Mesenchymal stem cell (in vitro differentiated cells and primary cell): ENCODE data around the gene TAS2R41.

ENCODE experiments used
- DNase-seq: peaks from one replicate; pipeline ENCODE4 v3.0.0-alpha.2; 2013
- H2AFZ ChIP-seq: one replicate; pipeline ENCODE4 v1.6.1; 2013; ENCODE audit warnings: low read depth, mild to moderate bottlenecking, control low read depth, inconsistent platforms, low read length, moderate library complexity
- H2AK5ac ChIP-seq: 2 replicates; pipeline ENCODE4 v1.6.1; 2013; ENCODE audit warnings: low read length, moderate library complexity, mild to moderate bottlenecking, inconsistent platforms; ENCODE audit not compliant: severe bottlenecking
- H2BK120ac ChIP-seq: one replicate; pipeline ENCODE4 v1.6.1; 2013; ENCODE audit warnings: low read depth, mild to moderate bottlenecking, inconsistent platforms, low read length, moderate library complexity
- H2BK12ac ChIP-seq, 2 experiments: one replicate each; pipeline ENCODE4 v1.6.1; 2013; ENCODE audit warnings: inconsistent platforms in 2 of 2, low read length in 2 of 2, mild to moderate bottlenecking in 2 of 2, moderate library complexity in 2 of 2, control low read depth in 1 of 2
- H2BK15ac ChIP-seq: one replicate; pipeline ENCODE4 v1.6.1; 2013; ENCODE audit warnings: mild to moderate bottlenecking, low read depth, inconsistent platforms; ENCODE audit not compliant: poor library complexity, severe bottlenecking
- H2BK5ac ChIP-seq: 2 replicates; pipeline ENCODE4 v1.6.1; 2013; ENCODE audit warnings: low read depth, mild to moderate bottlenecking, low read length, control low read depth, inconsistent platforms; ENCODE audit not compliant: poor library complexity, severe bottlenecking
- H3K14ac ChIP-seq, 2 experiments: one replicate each; pipeline ENCODE4 v1.6.1; 2013; ENCODE audit warnings: inconsistent platforms in 2 of 2, low read length in 2 of 2, control low read depth in 1 of 2, mild to moderate bottlenecking in 1 of 2, moderate library complexity in 1 of 2
- H3K18ac ChIP-seq, 2 experiments: one replicate each; pipeline ENCODE4 v1.6.1; 2013; ENCODE audit warnings: inconsistent platforms in 2 of 2, low read length in 2 of 2, control low read depth in 1 of 2, low read depth in 1 of 2, mild to moderate bottlenecking in 1 of 2
- H3K23ac ChIP-seq, 2 experiments: one replicate each; pipeline ENCODE4 v1.6.1; 2013; ENCODE audit warnings: inconsistent platforms in 2 of 2, low read length in 2 of 2, mild to moderate bottlenecking in 2 of 2, moderate library complexity in 2 of 2, control low read depth in 1 of 2
- H3K27ac ChIP-seq: 2 replicates; pipeline ENCODE4 v1.5.1; 2013; ENCODE audit warnings: mild to moderate bottlenecking, moderate library complexity, low read length, control low read depth, inconsistent platforms; ENCODE audit not compliant: poor library complexity, severe bottlenecking
- H3K27me3 ChIP-seq, 2 experiments: 2 replicates each; pipeline versions ENCODE4 v1.6.1 to v1.7.0; 2013; ENCODE audit warnings: low read length in 2 of 2, mild to moderate bottlenecking in 2 of 2, moderate library complexity in 2 of 2, control low read depth in 1 of 2, inconsistent platforms in 1 of 2; ENCODE audit not compliant: control insufficient read depth in 1 of 2, insufficient read depth in 1 of 2
- H3K36me3 ChIP-seq, 2 experiments: 2 replicates each; pipeline versions ENCODE4 v1.6.1 to v1.7.0; 2013; ENCODE audit warnings: low read length in 2 of 2, control low read depth in 1 of 2, inconsistent platforms in 1 of 2, low read depth in 1 of 2, mild to moderate bottlenecking in 1 of 2; ENCODE audit not compliant: insufficient read depth in 2 of 2, control insufficient read depth in 1 of 2
- H3K4ac ChIP-seq, 2 experiments: one replicate each; pipeline ENCODE4 v1.6.1; 2013; ENCODE audit warnings: inconsistent platforms in 2 of 2, low read length in 2 of 2, mild to moderate bottlenecking in 2 of 2, moderate library complexity in 2 of 2, control low read depth in 1 of 2, low read depth in 1 of 2
- H3K4me1 ChIP-seq: 2 replicates; pipeline ENCODE4 v1.6.1; 2013; ENCODE audit warnings: low read depth, low read length, control low read depth; ENCODE audit not compliant: control insufficient read depth, insufficient read depth
- H3K4me2 ChIP-seq: 2 replicates; pipeline ENCODE4 v1.6.1; 2013; ENCODE audit warnings: low read length, mild to moderate bottlenecking, inconsistent platforms; ENCODE audit not compliant: poor library complexity, severe bottlenecking
- H3K4me3 ChIP-seq, 2 experiments: 2 replicates each; pipeline versions ENCODE4 v1.5.1 to v1.7.0; 2013; ENCODE audit warnings: low read length in 2 of 2, mild to moderate bottlenecking in 2 of 2, control low read depth in 1 of 2, low read depth in 1 of 2; ENCODE audit not compliant: insufficient read depth in 1 of 2
- H3K79me1 ChIP-seq: replicated peaks from 2 replicates; pipeline ENCODE4 v1.6.1; 2013; ENCODE audit warnings: mild to moderate bottlenecking, control low read depth, low read length, inconsistent platforms; ENCODE audit not compliant: poor library complexity, severe bottlenecking
- H3K9ac ChIP-seq: 2 replicates; pipeline ENCODE4 v1.7.0; 2013; ENCODE audit warnings: mild to moderate bottlenecking, low read length, moderate library complexity
- H3K9me3 ChIP-seq: 2 replicates; pipeline ENCODE4 v1.7.0; 2013; ENCODE audit warnings: mild to moderate bottlenecking, low read length; ENCODE audit not compliant: control insufficient read depth
- H4K8ac ChIP-seq: one replicate; pipeline ENCODE4 v1.6.1; 2013; ENCODE audit warnings: inconsistent platforms, mild to moderate bottlenecking, low read length, moderate library complexity
- H4K91ac ChIP-seq: one replicate; pipeline ENCODE4 v1.6.1; 2013; ENCODE audit warnings: mild to moderate bottlenecking, low read length, inconsistent platforms
- WGBS: methylation state at CpG from one replicate; pipeline ENCODE4 v1.1.7; 2013; ENCODE audit warnings: mixed read lengths; 5-methylcytosine and 5-hydroxymethylcytosine counted together

The TAS2R41 gene

DNA sequence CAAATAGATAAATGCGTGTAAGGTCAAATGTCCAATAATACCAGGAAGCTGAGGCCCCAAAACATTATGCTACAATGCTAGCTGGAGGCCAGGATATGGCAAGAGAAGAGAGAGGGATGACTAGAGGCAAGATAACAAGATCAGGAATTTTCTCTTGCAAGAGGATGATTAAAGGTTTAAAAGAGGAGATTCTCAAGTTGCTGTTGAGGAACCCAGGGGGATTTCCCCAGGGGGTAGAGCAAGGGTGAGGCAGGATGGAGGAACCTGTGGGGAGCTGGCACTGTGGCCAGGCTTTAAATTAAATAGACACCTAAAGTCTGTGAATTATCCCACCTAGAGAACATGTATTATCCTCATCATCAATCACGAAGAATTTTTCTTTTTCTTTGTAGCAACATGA is 37.8 kb upstream of the TAS2R41 start:
- H3K4me1 ChIP-seq, result no peaks in the 10 kb centered on the region
- H2BK15ac ChIP-seq, result no peak overlapping the region
- H3K9me3 ChIP-seq, result no peaks in the 10 kb centered on the region
- no peak overlapping the region for H2BK5ac ChIP-seq
- no peak overlapping the region for H3K4ac ChIP-seq
- no peaks in the 10 kb centered on the region for H3K79me1 ChIP-seq
- no peak for DNase-seq
- H3K23ac ChIP-seq, result no peak overlapping the region
- no peak overlapping the region for H2AK5ac ChIP-seq
- no peaks in the 10 kb centered on the region for H3K27me3 ChIP-seq
- H3K14ac ChIP-seq, result no peak overlapping the region
- H3K9ac ChIP-seq, result no peak overlapping the region
- H2BK12ac ChIP-seq, result no peak overlapping the region
- no peak overlapping the region for H3K18ac ChIP-seq
- no peak overlapping the region for H2BK120ac ChIP-seq
- H3K27ac ChIP-seq, result no peak overlapping the region
- H3K36me3 ChIP-seq, result no peaks in the 10 kb centered on the region
- H3K4me2 ChIP-seq, result no peak overlapping the region
- no peak overlapping the region for H4K8ac ChIP-seq
- no peak overlapping the region for H2AFZ ChIP-seq
- H3K4me3 ChIP-seq, result no peak overlapping the region
- no peak overlapping the region for H4K91ac ChIP-seq
- WGBS, result 79% methylated on average over 1 of the region's 2 CpGs

GRCh38 chr7:143443153-143443552 is 34.5 kb upstream of the TAS2R41 start, which contains the start of gene TAS2R60:
Gene TAS2R60, plus strand, starts transcription at chr7:143443453. Its CDS starts 0 bp downstream, at chr7:143443453.
- no peak within 1 kb of the TSS for H2BK12ac ChIP-seq
- no peak within 1 kb of the TSS for H2BK15ac ChIP-seq
- no peak within 1 kb of the TSS for H4K91ac ChIP-seq
- no peak within 1 kb of the TSS for H2AFZ ChIP-seq
- no peak within 1 kb of the TSS for H4K8ac ChIP-seq
- no peak within 1 kb of the TSS for H2AK5ac ChIP-seq
- H3K27me3 ChIP-seq, result no peaks in the 10 kb centered on the region
- H3K18ac ChIP-seq, result no peak within 1 kb of the TSS
- H3K4ac ChIP-seq, result no peak within 1 kb of the TSS
- H3K14ac ChIP-seq, result no peak within 1 kb of the TSS
- H3K4me3 ChIP-seq, result no peak within 1 kb of the TSS
- no peak within 1 kb of the TSS for H2BK5ac ChIP-seq
- no peaks in the 10 kb centered on the region for H3K79me1 ChIP-seq
- DNase-seq, result no peak
- H3K4me2 ChIP-seq, result no peak within 1 kb of the TSS
- no peaks in the 10 kb centered on the region for H3K36me3 ChIP-seq
- H3K27ac ChIP-seq, result no peak within 1 kb of the TSS
- 60% methylated on average over 4 of the region's 4 CpGs for WGBS
- no peak within 1 kb of the TSS for H2BK120ac ChIP-seq
- no peak within 1 kb of the TSS for H3K9ac ChIP-seq
- no peak within 1 kb of the TSS for H3K23ac ChIP-seq
- H3K4me1 ChIP-seq, result no peaks in the 10 kb centered on the region
- no peaks in the 10 kb centered on the region for H3K9me3 ChIP-seq

DNA sequence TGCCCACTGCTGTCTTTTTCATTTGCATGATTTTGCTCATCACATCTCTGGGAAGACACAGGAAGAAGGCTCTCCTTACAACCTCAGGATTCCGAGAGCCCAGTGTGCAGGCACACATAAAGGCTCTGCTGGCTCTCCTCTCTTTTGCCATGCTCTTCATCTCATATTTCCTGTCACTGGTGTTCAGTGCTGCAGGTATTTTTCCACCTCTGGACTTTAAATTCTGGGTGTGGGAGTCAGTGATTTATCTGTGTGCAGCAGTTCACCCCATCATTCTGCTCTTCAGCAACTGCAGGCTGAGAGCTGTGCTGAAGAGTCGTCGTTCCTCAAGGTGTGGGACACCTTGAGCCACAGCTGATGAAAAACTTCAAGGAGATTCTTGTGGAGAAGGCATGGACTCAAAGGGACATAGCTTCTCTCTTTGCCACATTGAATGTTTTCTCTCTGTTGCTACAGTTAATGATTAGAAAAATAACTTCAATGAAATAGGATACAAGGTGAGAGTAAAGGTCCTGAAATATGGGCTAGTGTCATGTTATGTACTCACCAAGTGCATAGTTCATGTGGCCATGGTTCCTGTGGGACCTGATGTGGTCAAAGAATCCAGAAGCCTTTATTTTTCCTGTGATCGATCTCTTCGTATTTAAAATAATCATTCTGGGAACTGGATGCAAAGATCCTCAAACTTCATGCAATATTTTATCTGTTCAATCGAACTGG is 33.5 kb upstream of the TAS2R41 start:
- Histone ChIP-seq H3K9ac (no peak overlapping the region), H3K9me3 (no peaks in the 10 kb centered on the region), H3K4me1 (no peaks in the 10 kb centered on the region), H3K27ac (no peak overlapping the region), H4K91ac (no peak overlapping the region), H2BK120ac (no peak overlapping the region), H2AFZ (no peak overlapping the region), H3K79me1 (no peaks in the 10 kb centered on the region), H3K4me3 (no peak overlapping the region), H4K8ac (no peak overlapping the region), H2AK5ac (no peak overlapping the region), H2BK5ac (no peak overlapping the region), H3K18ac (no peak overlapping the region), H2BK15ac (no peak overlapping the region), H2BK12ac (no peak overlapping the region), H3K4me2 (no peak overlapping the region), H3K14ac (no peak overlapping the region), H3K27me3 (no peaks in the 10 kb centered on the region), H3K23ac (no peak overlapping the region), H3K4ac (no peak overlapping the region), H3K36me3 (no peaks in the 10 kb centered on the region)
- 93% methylated on average over 6 of the region's 6 CpGs for WGBS
- no peak for DNase-seq

DNA sequence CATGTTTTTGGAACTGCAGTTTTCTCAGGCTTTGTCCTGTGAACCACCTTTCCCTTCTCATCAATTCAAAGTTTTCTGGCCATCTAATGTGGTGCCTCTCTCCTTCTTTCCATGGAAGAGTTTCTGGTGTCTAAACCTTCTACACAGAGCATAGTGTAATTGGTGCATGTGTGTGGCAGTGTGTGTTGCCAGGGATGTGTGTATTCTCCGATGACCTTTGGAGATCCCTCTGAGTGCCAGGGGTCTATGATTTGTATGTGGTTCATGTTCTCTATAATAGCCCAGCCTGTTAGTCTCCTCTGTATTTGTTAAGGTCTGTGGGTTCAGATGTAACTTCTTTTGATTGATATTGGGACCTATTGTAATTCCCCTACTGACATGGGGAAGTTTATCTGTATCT is 32.9 kb upstream of the TAS2R41 start:
- H2AK5ac ChIP-seq, result no peak overlapping the region
- H3K9ac ChIP-seq, result no peak overlapping the region
- H3K36me3 ChIP-seq, result no peaks in the 10 kb centered on the region
- no peak overlapping the region for H2BK15ac ChIP-seq
- no peak for DNase-seq
- 95% methylated on average over 1 of the region's 1 CpG for WGBS
- H3K14ac ChIP-seq, result no peak overlapping the region
- H3K18ac ChIP-seq, result no peak overlapping the region
- H2BK5ac ChIP-seq, result no peak overlapping the region
- no peak overlapping the region for H4K8ac ChIP-seq
- no peaks in the 10 kb centered on the region for H3K4me1 ChIP-seq
- no peak overlapping the region for H3K4ac ChIP-seq
- no peak overlapping the region for H3K27ac ChIP-seq
- H3K4me2 ChIP-seq, result no peak overlapping the region
- no peak overlapping the region for H4K91ac ChIP-seq
- H2BK12ac ChIP-seq, result no peak overlapping the region
- no peaks in the 10 kb centered on the region for H3K79me1 ChIP-seq
- no peak overlapping the region for H3K23ac ChIP-seq
- no peak overlapping the region for H2AFZ ChIP-seq
- no peak overlapping the region for H2BK120ac ChIP-seq
- no peak overlapping the region for H3K4me3 ChIP-seq
- no peaks in the 10 kb centered on the region for H3K9me3 ChIP-seq
- H3K27me3 ChIP-seq, result no peaks in the 10 kb centered on the region
